ENCODE measurements around the gene TNF.

DNA sequence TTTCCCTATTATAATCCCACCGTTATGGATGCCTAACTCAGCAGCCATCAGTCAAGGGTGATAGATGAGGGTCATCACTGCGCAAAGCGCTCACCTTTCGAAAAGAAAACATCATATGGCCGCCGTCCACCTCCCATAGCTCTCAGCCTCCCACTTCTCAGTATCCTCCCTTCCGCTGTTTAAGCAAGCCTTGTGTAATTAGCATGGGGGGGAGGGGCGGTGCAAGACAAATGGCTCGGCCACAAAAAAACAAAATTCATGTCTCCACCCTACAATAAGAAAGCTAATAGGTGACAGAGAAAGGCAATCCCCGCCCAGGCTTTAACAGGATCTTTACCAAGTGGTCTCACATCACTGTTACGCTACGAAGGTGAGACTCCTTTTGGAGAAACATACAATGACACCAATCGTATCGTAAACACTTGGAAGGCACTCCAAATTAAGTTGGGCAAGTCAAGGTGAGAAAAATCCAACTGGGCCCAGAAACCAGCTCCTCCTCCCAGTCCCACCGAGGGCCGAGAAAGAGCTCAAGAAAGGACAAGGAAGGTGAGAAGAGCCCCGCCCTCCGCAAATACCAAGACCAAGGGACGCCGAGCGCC, 34.2 kb upstream of the TNF start:
- TF ChIP-seq, protein P1, sequence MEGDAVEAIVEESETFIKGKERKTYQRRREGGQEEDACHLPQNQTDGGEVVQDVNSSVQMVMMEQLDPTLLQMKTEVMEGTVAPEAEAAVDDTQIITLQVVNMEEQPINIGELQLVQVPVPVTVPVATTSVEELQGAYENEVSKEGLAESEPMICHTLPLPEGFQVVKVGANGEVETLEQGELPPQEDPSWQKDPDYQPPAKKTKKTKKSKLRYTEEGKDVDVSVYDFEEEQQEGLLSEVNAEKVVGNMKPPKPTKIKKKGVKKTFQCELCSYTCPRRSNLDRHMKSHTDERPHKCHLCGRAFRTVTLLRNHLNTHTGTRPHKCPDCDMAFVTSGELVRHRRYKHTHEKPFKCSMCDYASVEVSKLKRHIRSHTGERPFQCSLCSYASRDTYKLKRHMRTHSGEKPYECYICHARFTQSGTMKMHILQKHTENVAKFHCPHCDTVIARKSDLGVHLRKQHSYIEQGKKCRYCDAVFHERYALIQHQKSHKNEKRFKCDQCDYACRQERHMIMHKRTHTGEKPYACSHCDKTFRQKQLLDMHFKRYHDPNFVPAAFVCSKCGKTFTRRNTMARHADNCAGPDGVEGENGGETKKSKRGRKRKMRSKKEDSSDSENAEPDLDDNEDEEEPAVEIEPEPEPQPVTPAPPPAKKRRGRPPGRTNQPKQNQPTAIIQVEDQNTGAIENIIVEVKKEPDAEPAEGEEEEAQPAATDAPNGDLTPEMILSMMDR (IDR thresholded peaks at IDR 0.05; ENCODE audit: insufficient read depth, low read depth, low read length), result no peak
- TF ChIP-seq EZH2 (IDR thresholded peaks at IDR 0.05; ENCODE audit: insufficient read depth, low read length), result no peak

Measured in astrocyte (in vitro differentiated cells and primary cell).